ENCODE data around the gene DHX36.

Gene DHX36

GRCh38 chr3:154243353-154243752 lies 80.9 kb downstream of the DHX36 start (continued):
- TF ChIP-seq ZNF544 (tag by site-specific recombination; IDR thresholded peaks at IDR 0.05) (no peak), ZFP37 (tag by site-specific recombination; IDR thresholded peaks at IDR 0.05) (no peak), WT1 (tag by site-specific recombination; IDR thresholded peaks at IDR 0.05) (no peak), ZNF658 (tag by site-specific recombination; IDR thresholded peaks at IDR 0.05) (no peak), ZNF610 (tag by site-specific recombination; IDR thresholded peaks at IDR 0.05; ENCODE audit: borderline replicate concordance) (no peak), YY1 (tag by site-specific recombination; IDR thresholded peaks at IDR 0.05) (no peak), ZBTB21 (tag by site-specific recombination; IDR thresholded peaks at IDR 0.05) (no peak), ZNF394 (tag by site-specific recombination; IDR thresholded peaks at IDR 0.05; ENCODE audit: borderline replicate concordance) (no peak), ZNF112 (tag by site-specific recombination; IDR thresholded peaks at IDR 0.05) (no peak)

GRCh38 chr3:154242766-154243165 lies 81.5 kb downstream of the DHX36 start:
- TF ChIP-seq ZNF214 (tag by site-specific recombination; IDR thresholded peaks at IDR 0.05; ENCODE audit: borderline replicate concordance) (no peak), ZNF112 (tag by site-specific recombination; IDR thresholded peaks at IDR 0.05) (no peak), HOXC10 (CRISPR knock-in tag; IDR thresholded peaks at IDR 0.05) (no peak), ZNF560 (tag by site-specific recombination; IDR thresholded peaks at IDR 0.05; ENCODE audit: borderline replicate concordance) (no peak), WT1 (tag by site-specific recombination; IDR thresholded peaks at IDR 0.05) (no peak), ZBTB17 (tag by site-specific recombination; IDR thresholded peaks at IDR 0.05) (no peak), OVOL3 (tag by site-specific recombination; IDR thresholded peaks at IDR 0.05) (no peak), ZNF623 (tag by site-specific recombination; IDR thresholded peaks at IDR 0.05) (no peak), ZNF341 (tag by site-specific recombination; IDR thresholded peaks at IDR 0.05; ENCODE audit: low read depth) (no peak), ZNF184 (tag by site-specific recombination; IDR thresholded peaks at IDR 0.05) (no peak), ZBTB44 (tag by site-specific recombination; IDR thresholded peaks at IDR 0.05) (no peak), ZNF391 (tag by site-specific recombination; IDR thresholded peaks at IDR 0.05; ENCODE audit: borderline replicate concordance, low read depth) (no peak), TSHZ1 (tag by site-specific recombination; IDR thresholded peaks at IDR 0.05; ENCODE audit: borderline replicate concordance) (no peak), ZNF449 (tag by site-specific recombination; IDR thresholded peaks at IDR 0.05) (no peak), ZNF473 (tag by site-specific recombination; IDR thresholded peaks at IDR 0.05) (no peak), ZNF26 (tag by site-specific recombination; IDR thresholded peaks at IDR 0.05) (no peak), TRIM28 (IDR thresholded peaks at IDR 0.05; ENCODE audit: borderline replicate concordance, low read length) (no peak), ZNF157 (tag by site-specific recombination; IDR thresholded peaks at IDR 0.05) (no peak), ZNF488 (tag by site-specific recombination; IDR thresholded peaks at IDR 0.05) (no peak), ZNF544 (tag by site-specific recombination; IDR thresholded peaks at IDR 0.05) (no peak)
- Histone ChIP-seq H3K36me3 (ENCODE audit: control insufficient read depth in 2 of 2, insufficient read depth in 1 of 2, low read length in 2 of 2) (peaks cover 0 to 27% of the 10 kb centered on the region in 2 experiments; a peak in 1 of 3 replicates), H3K27ac (ENCODE audit: extremely low read depth, low read depth, low read length) (no peak overlapping the region), H3K4me3 (ENCODE audit: low read depth, low read length) (no peak overlapping the region), H3K4me1 (ENCODE audit: control insufficient read depth, insufficient read depth, low read length) (no peaks in the 10 kb centered on the region), H3K9me3 (ENCODE audit: control insufficient read depth, insufficient read depth, low read depth, low read length) (no peaks in the 10 kb centered on the region)
- CTCF ChIA-PET: interaction anchor here (0.7 to 1.2 kb wide), 2 partner anchors 11 to 1203 kb away, joined by 3 read pairs; no protein-coding TSS in a partner anchor
- POLR2A ChIA-PET: no interaction called here

Data from HEK293 (cell line).